Glutamatergic neuron (in vitro differentiated cells): ENCODE measurements around the gene TRRAP. TPM values are rescaled to one million over a fixed set of nuclear protein-coding genes. Genes with fewer than 3 reads are reported as not detected.

Experiments
- DNase-seq: peaks from one replicate; pipeline ENCODE4 v3.0.0; 2022
- H3K27ac Mint-ChIP-seq: one replicate; pipeline ENCODE4 v1.8.0; 2020; ENCODE audit warnings: mild to moderate bottlenecking, mixed read lengths, inconsistent platforms; ENCODE audit not compliant: unreplicated experiment
- H3K27me3 Mint-ChIP-seq: one replicate; pipeline ENCODE4 v1.8.0; 2020; ENCODE audit warnings: mild to moderate bottlenecking, moderate library complexity, mixed read lengths, inconsistent platforms; ENCODE audit not compliant: unreplicated experiment
- H3K36me3 Mint-ChIP-seq: one replicate; pipeline ENCODE4 v1.8.0; 2020; ENCODE audit warnings: mild to moderate bottlenecking, mixed read lengths, inconsistent platforms; ENCODE audit not compliant: unreplicated experiment
- H3K4me1 Mint-ChIP-seq: one replicate; pipeline ENCODE4 v1.8.0; 2020; ENCODE audit warnings: mild to moderate bottlenecking, low read depth, mixed read lengths, inconsistent platforms; ENCODE audit not compliant: unreplicated experiment
- H3K4me3 Mint-ChIP-seq: one replicate; pipeline ENCODE4 v1.8.0; 2020; ENCODE audit warnings: mild to moderate bottlenecking, mixed read lengths, inconsistent platforms; ENCODE audit not compliant: unreplicated experiment
- H3K9me3 Mint-ChIP-seq: one replicate; pipeline ENCODE4 v1.8.0; 2020; ENCODE audit warnings: mild to moderate bottlenecking, moderate library complexity, mixed read lengths, inconsistent platforms; ENCODE audit not compliant: unreplicated experiment
- CTCF ChIP-seq: fragments of 200-600 bp; sonication (generic); IDR thresholded peaks from one replicate; pipeline ENCODE4 v1.5.0; 2021; ENCODE audit not compliant: partially characterized antibody, unreplicated experiment
- total RNA-seq: library from RNA; stranded (reverse); fragmentation: NEBNext Ultra II Directional; extraction: Animal tissue kit (Norgen Biotek cat#: 25700); gene quantifications from one replicate; pipeline ENCODE4 v1.2.1, GENCODE V29; 2021; ENCODE audit not compliant: unreplicated experiment

The TRRAP gene
- total RNA-seq, 1 donor from 2014 or later = 68.7 TPM

GRCh38 chr7:98875501-98875900 is 2.8 kb upstream of the TRRAP start:
- no peak overlapping the region for H3K27ac Mint-ChIP-seq
- peaks cover 6% of the 10 kb centered on the region for H3K4me1 Mint-ChIP-seq
- no peak for DNase-seq
- H3K36me3 Mint-ChIP-seq = no peaks in the 10 kb centered on the region
- TF ChIP-seq CTCF = no peak
- H3K4me3 Mint-ChIP-seq = no peak overlapping the region
- H3K9me3 Mint-ChIP-seq = peaks cover 6% of the 10 kb centered on the region
- peaks cover 8% of the 10 kb centered on the region for H3K27me3 Mint-ChIP-seq

- DNase-seq = no peak
- Mint-ChIP-seq H3K36me3 (no peaks in the 10 kb centered on the region), H3K27me3 (peaks cover 9% of the 10 kb centered on the region), H3K4me3 (peak overlapping the region; percentile 65), H3K27ac (no peak overlapping the region), H3K4me1 (peaks cover 8% of the 10 kb centered on the region), H3K9me3 (peaks cover 4% of the 10 kb centered on the region)
- no peak for TF ChIP-seq CTCF
These were observed 1.2 kb upstream of the TRRAP start for GRCh38 chr7:98877146-98877545.

GRCh38 chr7:98877692-98878364 is 504 bp upstream of the TRRAP start:
- H3K9me3 Mint-ChIP-seq = peaks cover 4% of the 10 kb centered on the region
- no peak for DNase-seq
- no peak overlapping the region for H3K27ac Mint-ChIP-seq
- no peaks in the 10 kb centered on the region for H3K36me3 Mint-ChIP-seq
- peaks cover 8% of the 10 kb centered on the region for H3K4me1 Mint-ChIP-seq
- peaks cover 9% of the 10 kb centered on the region for H3K27me3 Mint-ChIP-seq
- no peak for TF ChIP-seq CTCF
- H3K4me3 Mint-ChIP-seq = peak overlapping the region; percentile 65

GRCh38 chr7:98879198-98879978 is 1.1 kb downstream of the TRRAP start:
- Mint-ChIP-seq H3K27me3 (peaks cover 11% of the 10 kb centered on the region), H3K9me3 (peaks cover 4% of the 10 kb centered on the region), H3K4me1 (peaks cover 8% of the 10 kb centered on the region), H3K36me3 (no peaks in the 10 kb centered on the region), H3K4me3 (peak overlapping the region; percentile 91), H3K27ac (peak overlapping the region; percentile 55)
- TF ChIP-seq CTCF = peak; percentile 57
- no peak for DNase-seq

- no peak for TF ChIP-seq CTCF
- no peak for DNase-seq
- H3K36me3 Mint-ChIP-seq = no peaks in the 10 kb centered on the region
- H3K9me3 Mint-ChIP-seq = peaks cover 4% of the 10 kb centered on the region
- peak overlapping the region; percentile 91 for H3K4me3 Mint-ChIP-seq
- H3K27ac Mint-ChIP-seq = peak overlapping the region; percentile 55
- peaks cover 11% of the 10 kb centered on the region for H3K27me3 Mint-ChIP-seq
- H3K4me1 Mint-ChIP-seq = peaks cover 8% of the 10 kb centered on the region
These were observed 1.6 kb downstream of the TRRAP start for GRCh38 chr7:98879979-98880315.
